ENCODE results near the gene GMEB2. TPM values are rescaled to one million over a fixed set of nuclear protein-coding genes. Genes with fewer than 3 reads are reported as not detected.
"Not testable (repeated sequence)": the region's sequence is repeated elsewhere in the genome, so short reads cannot be mapped to it uniquely, and the experiment has no call there.

GMEB2 gene, protein sequence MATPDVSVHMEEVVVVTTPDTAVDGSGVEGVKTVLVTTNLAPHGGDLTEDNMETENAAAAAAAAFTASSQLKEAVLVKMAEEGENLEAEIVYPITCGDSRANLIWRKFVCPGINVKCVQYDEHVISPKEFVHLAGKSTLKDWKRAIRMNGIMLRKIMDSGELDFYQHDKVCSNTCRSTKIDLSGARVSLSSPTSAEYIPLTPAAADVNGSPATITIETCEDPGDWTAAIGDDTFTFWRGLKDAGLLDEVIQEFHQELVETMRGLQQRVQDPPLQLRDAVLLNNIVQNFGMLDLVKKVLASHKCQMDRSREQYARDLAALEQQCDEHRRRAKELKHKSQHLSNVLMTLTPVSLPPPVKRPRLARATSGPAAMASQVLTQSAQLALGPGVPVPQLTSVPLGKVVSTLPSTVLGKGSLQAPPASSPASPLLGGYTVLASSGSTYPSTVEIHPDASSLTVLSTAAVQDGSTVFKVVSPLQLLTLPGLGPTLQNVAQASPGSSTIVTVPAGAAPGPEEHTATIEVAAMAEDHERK
- total RNA-seq, result 16.3 and 17.4 TPM in 2 replicates

DNA sequence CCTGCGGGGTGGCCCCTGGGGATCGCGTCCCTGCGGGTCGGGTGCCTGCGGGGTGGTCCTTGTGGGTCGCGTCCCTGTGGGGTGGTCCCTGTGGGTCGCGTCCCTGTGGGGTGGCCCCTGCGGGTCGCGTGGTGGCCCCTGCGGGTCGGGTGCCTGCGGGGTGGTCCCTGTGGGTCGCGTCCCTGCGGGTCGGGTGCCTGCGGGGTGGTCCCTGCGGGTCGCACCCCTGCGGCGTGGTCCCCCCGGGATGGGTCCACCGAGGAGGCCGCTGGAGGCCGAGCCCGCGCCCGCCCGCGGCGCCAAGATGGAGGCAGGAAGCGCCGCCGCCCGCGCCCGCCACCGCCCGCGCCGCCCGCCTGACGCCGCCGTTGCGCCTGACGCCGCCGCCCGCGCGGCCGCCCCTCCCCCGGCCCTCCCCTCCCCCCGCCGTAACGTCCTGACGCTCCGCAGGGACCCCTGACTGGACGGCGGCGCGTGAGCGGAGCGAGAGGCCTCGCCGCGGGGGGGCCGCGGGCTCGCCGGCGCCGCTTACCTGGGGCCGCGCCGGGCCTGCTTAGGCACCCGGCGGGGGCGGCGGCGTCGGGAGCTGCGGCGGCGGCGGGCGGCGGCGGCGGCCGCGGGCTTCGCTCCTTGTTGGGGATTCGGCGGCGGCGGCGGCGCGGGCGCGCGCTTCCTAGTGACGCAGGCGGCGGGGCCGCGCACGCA, at the start of gene GMEB2:
TSS of gene GMEB2 (minus strand) at position 678 of the 705 bp plus-strand sequence. CDS start 7,704 bp downstream, outside the sequence.
- intact Hi-C loops (cut with micrococcal nuclease), result loop anchor here (1.0 to 10.0 kb wide), 5 partner anchors 9 to 268 kb away; partner anchors contain the start of genes DNAJC5, HELZ2 and RTEL1

DNA sequence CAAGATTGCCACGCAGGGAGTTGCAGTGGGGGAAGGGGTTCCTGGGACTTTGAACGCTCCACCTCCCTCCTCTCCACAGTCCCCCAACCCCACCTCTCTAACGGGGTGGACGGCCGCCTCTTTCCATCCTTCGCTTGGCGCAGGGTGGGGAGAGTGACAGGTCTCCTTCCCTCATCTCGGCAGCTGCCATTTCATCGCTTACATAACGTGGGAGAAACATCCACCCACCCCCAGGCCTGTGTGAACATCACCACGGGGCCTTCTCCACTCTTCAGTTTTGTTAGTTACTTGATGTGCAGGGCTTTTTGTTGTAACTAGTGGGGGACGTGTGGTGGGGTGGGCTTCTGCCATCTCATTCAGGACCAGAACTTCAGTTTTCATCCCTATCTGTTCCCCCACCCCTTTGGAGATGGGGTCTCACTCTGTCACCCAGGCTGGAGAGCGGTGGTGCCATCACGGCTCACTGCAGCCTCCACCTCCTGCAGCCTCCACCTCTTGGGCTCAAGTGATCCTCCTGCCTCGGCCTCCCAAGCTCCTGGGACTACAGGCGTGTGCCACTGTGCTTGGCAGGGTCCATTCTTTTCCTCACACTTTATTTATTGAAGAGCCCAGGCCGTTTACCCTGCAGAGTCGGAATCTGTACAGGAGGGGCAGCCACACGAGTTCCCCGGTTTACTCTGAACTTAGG, 48.9 kb upstream of the GMEB2 start:
- intact Hi-C loops (cut with micrococcal nuclease), result no loop called here

DNA sequence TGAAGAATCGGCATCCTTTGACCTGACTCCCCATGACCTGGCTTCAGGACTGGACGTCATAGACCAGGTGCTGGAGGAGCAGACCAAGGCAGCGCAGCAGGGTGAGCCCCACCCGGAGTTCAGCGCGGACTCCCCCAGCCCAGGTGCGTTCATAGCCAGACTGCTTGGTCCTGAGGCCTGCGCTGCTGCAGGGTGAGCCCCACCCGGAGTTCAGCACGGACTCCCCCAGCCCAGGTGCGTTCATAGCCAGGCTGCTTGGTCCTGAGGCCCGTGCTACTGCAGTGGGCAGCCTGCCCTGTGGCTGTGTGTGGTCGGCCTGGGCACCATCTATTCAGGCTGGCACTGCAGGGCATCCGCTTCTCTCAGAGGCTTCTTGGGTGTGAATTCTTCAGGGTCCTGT, 47.0 kb upstream of the GMEB2 start:
- intact Hi-C loops (cut with micrococcal nuclease), result no loop called here

DNA sequence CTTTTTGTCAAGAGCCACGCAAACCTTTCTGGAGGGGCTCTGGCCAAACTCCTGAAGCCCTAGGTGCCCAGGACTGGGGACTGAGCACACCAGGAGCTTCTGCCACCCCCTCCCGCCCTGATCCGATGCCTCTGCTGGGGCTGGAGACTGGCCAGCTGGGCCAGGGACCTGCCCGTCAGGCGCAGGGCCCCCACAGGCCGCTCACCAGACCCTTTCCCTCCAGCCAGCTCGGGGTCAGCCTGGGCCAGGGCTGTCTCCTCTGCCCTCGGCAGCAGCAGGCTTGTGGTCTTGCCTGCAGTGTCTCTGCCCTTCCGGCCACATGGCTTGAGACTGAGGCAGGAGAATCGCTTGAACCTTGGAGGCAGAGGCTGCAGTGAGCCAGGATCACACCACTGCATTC, 45.8 kb upstream of the GMEB2 start:
- intact Hi-C loops (cut with micrococcal nuclease), result no loop called here

DNA sequence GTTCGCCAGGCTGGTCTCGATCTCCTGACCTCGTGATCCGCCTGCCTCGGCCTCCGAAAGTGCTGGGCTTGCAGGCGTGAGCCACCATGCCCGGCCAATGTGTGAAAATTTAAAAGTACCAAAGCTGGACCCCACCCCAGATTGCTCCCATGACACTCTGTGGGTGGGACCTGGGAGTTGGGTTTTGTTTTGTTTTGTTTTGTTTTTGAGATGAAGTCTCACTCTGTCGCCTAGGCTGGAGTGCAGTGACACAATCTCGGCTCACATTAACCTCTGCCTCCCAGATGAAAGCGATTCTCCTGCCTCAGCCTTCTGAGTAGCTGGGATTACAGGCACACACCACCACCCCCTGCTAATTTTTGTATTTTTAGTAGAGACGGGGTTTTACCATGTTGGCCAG, 44.8 kb upstream of the GMEB2 start:
- intact Hi-C loops (cut with micrococcal nuclease), result not testable (repeated sequence)

DNA sequence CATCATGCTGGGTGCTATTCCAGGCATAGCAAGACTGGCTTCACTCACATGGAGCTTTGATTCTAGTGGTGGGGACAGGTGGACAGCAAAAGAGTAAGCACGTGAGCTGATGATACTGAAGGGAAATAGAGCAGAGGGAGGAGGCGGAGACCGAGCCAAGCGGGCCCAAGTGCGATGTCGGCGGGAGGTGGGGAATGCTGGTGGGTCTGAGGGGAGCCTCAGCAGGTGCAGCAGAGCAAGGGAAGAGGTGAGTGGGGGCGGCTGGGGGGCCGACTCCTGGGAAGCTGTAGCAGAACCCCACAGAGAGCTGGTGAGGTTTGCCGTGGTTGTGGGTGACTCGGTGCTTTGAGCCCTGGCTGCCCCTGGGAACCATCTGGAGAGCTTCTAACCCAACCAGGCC, 41.5 kb upstream of the GMEB2 start:
- intact Hi-C loops (cut with micrococcal nuclease), result no loop called here

DNA sequence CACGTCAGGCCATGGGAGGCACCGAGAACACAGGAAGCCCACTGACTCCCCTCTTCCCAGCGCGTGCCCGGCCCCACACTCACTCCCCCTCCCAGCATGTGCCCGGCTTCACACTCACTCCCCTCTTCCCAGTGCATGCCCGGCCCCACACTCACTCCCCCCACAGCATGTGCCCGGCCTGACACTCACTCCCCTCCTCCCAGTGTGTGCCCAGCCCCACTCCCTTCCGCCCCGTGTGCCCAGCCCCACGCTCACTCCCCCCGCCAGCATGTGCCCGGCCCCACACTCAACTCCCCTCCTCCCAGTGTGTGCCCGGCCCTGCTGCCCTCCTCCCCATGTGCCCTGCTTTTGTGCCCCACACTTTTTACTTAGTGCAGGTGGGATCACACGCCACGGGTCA, 41.0 kb upstream of the GMEB2 start:
- intact Hi-C loops (cut with micrococcal nuclease), result no loop called here

DNA sequence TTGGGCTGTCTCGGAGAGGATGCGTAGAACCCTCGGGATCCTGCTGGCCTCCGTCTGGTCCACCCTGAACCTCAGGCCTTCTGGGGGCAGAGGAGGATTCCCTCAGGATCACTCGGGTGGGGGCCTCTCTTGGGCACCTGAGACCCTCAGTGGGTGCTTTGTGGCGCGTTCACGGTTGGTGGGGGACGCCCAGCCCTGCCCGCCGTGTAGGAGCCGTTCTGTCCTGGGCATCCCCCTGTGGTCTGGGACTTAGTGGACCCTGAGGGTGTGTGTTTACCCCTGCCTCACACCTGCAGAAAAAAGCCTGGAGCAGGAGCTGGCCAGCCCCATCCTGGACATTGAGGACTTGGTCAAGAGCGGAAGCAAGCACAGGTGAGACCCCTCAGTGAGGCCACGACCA, 38.8 kb upstream of the GMEB2 start:
- intact Hi-C loops (cut with micrococcal nuclease), result no loop called here

DNA sequence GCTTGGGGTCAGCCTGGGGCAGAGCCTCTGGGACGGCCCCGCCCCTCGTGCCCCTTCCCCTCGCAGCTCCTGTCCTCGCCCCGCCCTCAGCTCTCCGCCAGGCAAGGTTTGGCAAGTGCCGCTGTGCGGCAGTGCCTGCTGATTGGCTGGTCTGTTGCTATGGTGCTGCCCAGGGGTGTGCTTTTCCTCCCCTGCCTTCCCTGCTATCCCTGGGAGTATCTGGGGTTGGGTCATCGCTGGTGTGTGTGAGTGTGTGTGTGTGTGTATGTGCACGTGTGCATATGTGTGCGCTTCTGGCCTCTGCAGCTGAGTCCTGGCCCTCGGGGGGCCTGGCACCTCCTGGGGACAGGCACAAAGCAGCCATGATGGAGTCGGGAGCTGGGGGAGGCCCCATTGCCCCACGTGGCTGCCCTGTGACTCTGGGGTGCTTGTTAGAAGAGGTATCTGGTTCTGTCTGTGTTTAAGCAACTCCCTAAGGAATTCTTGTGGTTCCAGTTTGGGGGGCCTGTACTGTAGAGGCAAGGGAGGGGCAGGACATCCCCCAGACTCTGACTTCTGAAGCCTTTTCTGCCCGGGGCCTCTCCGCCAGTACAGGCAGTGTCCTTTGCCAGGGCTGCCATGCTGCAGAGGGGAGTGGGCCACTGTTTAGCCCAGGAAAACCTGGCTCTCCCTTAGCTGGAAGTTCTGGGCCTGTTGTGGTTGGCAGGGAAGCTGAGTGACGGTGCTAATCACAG, 38.1 kb upstream of the GMEB2 start:
- intact Hi-C loops (cut with micrococcal nuclease), result no loop called here

DNA sequence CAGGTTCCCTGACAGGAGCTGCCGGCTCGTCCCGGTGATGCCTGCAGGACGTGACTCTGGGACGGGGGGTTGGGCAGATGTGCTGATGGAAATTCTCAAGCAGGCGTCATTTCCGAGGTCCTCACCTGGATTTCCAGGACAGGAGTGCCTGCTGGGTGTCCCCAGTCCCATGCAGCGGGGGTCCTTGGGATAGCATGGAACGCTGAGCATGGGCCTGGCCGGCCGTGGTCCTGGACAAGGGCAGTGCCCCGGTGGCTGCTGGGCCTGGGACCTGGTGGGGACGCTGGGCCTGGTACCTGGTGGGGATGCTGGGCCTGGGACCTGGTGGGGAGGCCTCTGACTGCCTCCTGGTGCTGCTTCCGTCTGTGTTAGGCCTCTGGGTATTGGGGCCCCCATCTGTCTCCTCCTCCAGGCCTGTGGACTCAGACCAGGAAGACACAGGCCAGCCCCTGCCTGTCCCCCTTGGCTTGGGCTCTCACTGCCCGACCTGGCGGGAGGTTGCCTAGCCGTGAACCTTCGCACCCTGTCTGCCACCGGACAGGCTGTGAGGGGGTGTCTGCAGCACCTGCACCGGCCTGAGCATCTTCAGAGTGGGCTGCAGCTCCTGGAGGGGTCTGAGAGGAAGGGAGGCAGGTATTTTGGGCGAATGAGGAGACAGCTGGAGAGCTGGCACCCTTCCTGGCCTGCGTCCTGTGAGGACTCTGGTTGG, 37.4 kb upstream of the GMEB2 start:
- intact Hi-C loops (cut with micrococcal nuclease), result no loop called here

DNA sequence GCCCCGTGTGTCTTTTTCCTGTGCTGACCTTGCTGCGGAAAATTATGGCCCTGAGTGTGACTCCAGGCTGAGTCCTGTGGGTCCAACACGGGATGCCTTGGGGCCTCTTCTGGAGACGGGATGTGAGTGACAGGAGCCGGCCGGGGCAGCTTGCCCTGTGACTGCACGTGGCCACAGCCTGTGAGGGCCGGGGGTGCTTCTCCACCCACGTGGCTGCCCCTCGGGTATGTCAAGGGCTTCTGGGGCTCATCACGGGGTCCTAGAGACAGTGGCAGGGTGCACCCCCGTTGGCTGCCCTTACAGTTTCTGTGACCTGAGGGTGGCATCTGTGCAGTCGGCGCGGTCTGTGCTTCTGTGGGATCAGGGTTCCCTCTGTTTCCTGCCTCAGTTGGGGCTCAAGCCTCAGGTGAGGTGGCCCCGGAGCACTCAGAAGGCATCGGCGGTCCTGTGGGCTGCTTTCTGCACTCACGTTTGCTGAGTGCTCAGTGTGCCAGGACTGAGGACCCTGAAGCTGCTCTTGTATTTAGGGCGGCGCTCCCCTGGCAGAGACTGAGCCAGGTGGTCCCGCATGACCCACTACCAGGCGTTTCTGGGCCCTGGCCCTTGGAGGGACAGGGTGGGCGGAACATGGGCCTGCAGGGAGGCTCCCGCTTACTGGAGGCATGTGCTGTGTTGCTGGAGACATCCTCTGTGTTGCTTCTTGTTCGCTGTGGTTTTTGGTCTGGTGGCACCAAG, 36.6 kb upstream of the GMEB2 start:
- intact Hi-C loops (cut with micrococcal nuclease), result no loop called here

DNA sequence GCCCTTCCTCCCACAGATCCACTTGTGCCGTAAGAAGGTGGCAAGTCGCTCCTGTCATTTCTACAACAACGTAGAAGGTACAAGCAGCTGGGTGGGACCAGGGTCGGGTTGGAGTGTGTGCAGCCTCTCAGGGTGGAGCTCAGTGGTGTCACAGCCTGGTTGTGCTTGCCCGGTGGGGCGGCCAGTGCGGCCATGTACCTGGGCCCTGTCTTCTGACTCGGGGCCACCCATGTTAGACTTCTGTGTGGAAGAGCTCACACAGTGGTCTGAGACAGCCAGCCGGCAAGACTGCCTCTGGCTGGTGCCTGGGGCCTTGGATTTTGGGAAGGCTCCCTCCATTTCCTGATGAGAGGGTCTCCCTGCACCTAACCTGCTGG, 35.9 kb upstream of the GMEB2 start:
- intact Hi-C loops (cut with micrococcal nuclease), result no loop called here

DNA sequence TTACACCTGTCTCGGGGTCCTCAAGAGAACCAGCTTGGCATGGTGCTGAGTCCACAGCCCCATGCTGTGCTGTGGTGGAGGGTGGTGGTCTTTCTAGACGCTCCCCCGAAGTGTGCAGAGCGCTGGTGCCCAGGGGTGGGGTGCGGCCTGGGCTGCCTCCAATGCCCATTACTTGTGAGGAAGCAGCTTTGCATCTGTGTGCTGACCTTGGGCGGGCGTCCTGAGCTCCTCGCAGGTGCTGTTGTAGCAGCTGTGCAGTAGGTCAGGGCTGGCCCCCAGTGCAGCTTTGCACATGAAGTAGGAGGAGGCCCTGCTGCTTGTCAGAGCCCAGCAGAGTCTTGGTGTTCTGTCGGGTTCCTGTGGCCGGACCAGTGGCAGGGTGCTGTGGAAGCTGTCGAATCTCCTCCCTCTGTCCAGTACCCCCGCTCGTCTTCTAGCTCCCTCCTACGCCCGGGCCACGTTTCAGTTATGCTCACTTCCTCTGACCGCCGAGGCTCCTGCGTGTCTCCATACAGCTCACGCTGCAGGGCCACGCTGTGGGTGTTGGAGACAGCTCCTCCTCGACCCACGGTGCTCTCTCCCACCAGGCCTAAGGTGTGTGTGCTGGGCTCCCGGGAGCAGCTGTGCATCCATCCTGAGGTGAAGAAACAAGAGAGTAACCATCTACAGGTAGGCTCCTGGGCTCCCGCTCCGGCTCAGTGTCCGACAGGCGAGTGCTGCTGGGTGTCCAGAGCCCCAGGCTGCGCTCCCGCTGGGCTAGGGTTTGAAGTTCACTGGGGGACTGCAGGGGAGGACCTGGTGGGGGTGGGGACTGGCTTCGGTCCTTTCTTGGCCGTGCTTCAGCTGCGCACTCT, 35.3 kb upstream of the GMEB2 start:
- intact Hi-C loops (cut with micrococcal nuclease), result no loop called here

DNA sequence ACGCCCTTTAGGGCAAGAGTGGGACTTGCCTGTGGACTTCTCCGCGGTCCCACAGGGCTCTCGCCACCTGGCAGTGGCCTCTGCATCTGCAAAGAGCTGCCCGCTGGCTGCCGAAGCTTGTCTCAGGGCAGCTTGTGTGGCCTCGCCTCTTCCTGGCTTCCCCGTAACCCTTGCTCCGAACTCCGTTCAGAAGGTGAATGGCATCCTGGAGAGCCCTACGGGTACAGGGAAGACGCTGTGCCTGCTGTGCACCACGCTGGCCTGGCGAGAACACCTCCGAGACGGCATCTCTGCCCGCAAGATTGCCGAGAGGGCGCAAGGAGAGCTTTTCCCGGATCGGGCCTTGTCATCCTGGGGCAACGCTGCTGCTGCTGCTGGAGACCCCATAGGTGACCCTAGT, 34.2 kb upstream of the GMEB2 start:
- intact Hi-C loops (cut with micrococcal nuclease), result no loop called here

DNA sequence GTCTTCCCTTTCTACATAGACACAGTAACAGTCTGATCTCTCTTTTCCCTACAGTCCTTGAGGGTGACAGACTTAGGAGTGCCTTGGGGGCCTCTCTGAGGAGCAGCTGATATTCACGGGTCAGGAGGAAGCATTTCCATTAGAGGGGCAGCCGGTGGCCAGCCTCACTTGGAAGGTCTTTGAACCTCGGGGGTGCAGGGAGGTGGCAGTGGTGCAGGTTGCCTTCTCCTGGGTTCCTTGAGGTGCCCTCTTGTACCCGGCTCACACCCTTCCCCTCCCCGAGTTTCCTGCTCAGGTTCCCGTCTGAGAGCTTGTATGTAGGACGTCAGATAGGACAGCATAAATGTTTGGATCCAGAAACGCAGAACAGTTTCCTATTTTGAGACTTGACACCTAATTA, 33.7 kb upstream of the GMEB2 start:
- intact Hi-C loops (cut with micrococcal nuclease), result no loop called here

DNA sequence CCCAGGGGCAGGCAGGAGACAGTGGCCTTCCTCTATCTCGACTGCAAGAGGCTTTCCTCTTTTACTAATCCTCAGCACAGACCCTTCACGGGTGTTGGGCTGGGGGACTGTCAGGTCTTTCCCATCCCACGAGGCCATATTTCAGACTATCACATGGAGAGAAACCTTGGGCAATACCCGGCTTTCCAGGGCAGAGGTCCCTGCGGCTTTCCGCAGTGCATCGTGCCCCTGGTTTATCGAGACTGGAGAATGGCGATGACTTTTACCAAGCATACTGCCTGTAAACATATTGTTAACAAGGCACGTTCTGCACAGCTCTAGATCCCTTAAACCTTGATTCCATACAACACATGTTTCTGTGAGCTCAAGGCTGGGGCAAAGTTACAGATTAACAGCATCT, 33.3 kb upstream of the GMEB2 start:
- intact Hi-C loops (cut with micrococcal nuclease), result not testable (repeated sequence)

DNA sequence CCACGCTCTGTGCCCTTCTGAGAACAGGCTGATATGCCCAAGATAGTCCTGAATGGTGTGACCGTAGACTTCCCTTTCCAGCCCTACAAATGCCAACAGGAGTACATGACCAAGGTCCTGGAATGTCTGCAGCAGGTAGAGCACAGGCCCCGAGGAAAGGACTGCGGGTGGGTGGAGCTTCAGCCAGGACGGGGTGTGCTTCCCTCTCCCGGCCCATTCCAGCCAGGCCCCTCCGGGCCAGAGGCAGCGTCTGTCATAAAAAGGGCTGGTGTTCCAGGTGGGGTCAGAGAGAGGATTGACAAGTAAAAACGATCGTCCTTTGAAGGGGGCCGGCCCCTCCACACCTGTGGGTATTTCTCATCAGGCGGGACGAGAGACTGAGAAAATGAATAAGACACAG, 32.5 kb upstream of the GMEB2 start:
- intact Hi-C loops (cut with micrococcal nuclease), result loop anchor here (10.0 kb wide), 3 partner anchors 205 to 405 kb away; partner anchors contain the start of genes ABHD16B, SAMD10, TCEA2 and TPD52L2

DNA sequence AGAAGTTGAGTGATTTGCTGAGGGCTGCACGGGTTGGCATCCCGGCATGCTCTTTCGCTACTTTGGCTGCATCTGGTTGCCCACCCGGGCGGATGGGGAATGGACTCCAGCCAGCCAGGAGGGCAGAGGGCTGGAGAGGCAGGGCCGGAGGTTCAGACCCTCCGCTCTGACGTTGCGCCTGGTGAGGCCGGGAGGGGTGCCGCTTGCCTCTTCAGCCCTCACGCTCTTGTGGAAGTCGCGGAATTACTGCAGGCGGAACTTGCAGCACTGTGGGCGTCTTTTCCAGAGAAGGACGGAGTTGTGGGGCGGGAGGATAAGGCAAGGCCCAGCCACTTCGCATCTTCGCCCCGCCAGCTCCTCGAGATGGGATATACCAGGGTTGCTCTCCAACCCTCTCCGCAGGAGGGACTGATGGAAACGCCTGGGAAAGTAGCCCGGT, 31.9 kb upstream of the GMEB2 start:
- intact Hi-C loops (cut with micrococcal nuclease), result loop anchor here (1.0 to 10.0 kb wide), 5 partner anchors 31 to 406 kb away; partner anchors contain the start of genes ABHD16B, ARFRP1, GMEB2 and SAMD10

All from T-helper 2 cell treated with Interferon-gamma antibody and Interleukin-4, amounts not matched to agents 100 ng/mL and 5 ng/mL, for 36 hours (primary cell).